Hepatocyte (in vitro differentiated cells): ENCODE measurements around the gene CYSRT1. TPM values are rescaled to one million over a fixed set of nuclear protein-coding genes. Genes with fewer than 3 reads are reported as not detected.

Experiments
- DNase-seq: peaks from one replicate; pipeline ENCODE4 v3.0.0-alpha.2; 2016; ENCODE audit warnings: low spot score
- H2AFZ ChIP-seq: fragments of 200-600 bp; sonication (generic); 2 replicates; pipeline ENCODE4 v1.6.0; 2016; ENCODE audit warnings: antibody characterized with exemption, mild to moderate bottlenecking
- H3K27ac ChIP-seq: fragments of 200-600 bp; sonication (generic); 2 replicates; pipeline ENCODE4 v1.5.1; 2016; ENCODE audit warnings: mild to moderate bottlenecking
- H3K27me3 ChIP-seq: fragments of 200-600 bp; sonication (generic); 2 replicates; pipeline ENCODE4 v1.6.1; 2016
- H3K36me3 ChIP-seq: fragments of 200-600 bp; sonication (generic); replicated peaks from 2 replicates; pipeline ENCODE4 v1.5.1; 2016; ENCODE audit warnings: low read depth; ENCODE audit not compliant: insufficient read depth
- H3K4me1 ChIP-seq: fragments of 200-600 bp; sonication (generic); 2 replicates; pipeline ENCODE4 v1.5.1; 2016; ENCODE audit warnings: mild to moderate bottlenecking, moderate library complexity; ENCODE audit not compliant: insufficient read depth
- H3K4me2 ChIP-seq: fragments of 200-600 bp; sonication (generic); 2 replicates; pipeline ENCODE4 v1.6.0; 2016
- H3K4me3 ChIP-seq: fragments of 200-600 bp; sonication (generic); 2 replicates; pipeline ENCODE4 v1.5.1; 2016; ENCODE audit warnings: mild to moderate bottlenecking
- H3K79me2 ChIP-seq: fragments of 200-600 bp; sonication (generic); 2 replicates; pipeline ENCODE4 v1.6.0; 2017; ENCODE audit warnings: mild to moderate bottlenecking
- H3K9me2 ChIP-seq: fragments of 200-600 bp; sonication (generic); replicated peaks from 2 replicates; pipeline ENCODE4 v1.6.0; 2017; ENCODE audit warnings: mild to moderate bottlenecking; ENCODE audit not compliant: insufficient read depth
- H3K9me3 ChIP-seq: fragments of 200-600 bp; sonication (generic); 2 replicates; pipeline ENCODE4 v1.5.1; 2016; ENCODE audit warnings: low read depth, mild to moderate bottlenecking
- H4K20me1 ChIP-seq: fragments of 200-600 bp; sonication (generic); 2 replicates; pipeline ENCODE4 v1.6.0; 2016; ENCODE audit warnings: mild to moderate bottlenecking; ENCODE audit not compliant: insufficient read depth, poor library complexity, severe bottlenecking
- EZH2 ChIP-seq: fragments of 200-600 bp; sonication (generic); IDR thresholded peaks from 2 replicates; pipeline ENCODE4 v1.6.1; 2016; ENCODE audit warnings: antibody characterized with exemption, mild to moderate bottlenecking, borderline replicate concordance
- EZH2phosphoT487 ChIP-seq: fragments of 200-600 bp; sonication (generic); IDR thresholded peaks from one replicate; pipeline ENCODE4 v1.6.1; 2018; ENCODE audit warnings: antibody characterized with exemption, mild to moderate bottlenecking, low read depth, moderate library complexity; ENCODE audit not compliant: unreplicated experiment, severe bottlenecking
- WGBS: methylation state at CpG from one replicate; pipeline ENCODE4 v1.1.6; 2016; ENCODE audit warnings: low lambda C conversion rate; ENCODE audit errors: missing lambda C conversion rate; 5-methylcytosine and 5-hydroxymethylcytosine counted together
- polyA plus RNA-seq: library from polyadenylated mRNA; unstranded; fragments of >200 nt; fragmentation: Nextera tagmentation; extraction: Ambion mirVana; gene quantifications from 2 replicates; pipeline ENCODE4 v1.2.1, GENCODE V29; 2016
- total RNA-seq: library from RNA; depleted of rRNA; stranded (reverse); fragments of >200 nt; gene quantifications from 2 replicates; pipeline ENCODE4 v1.2.3, GENCODE V29; 2014
- TF ChIP-seq, protein P1 (sequence below): fragments of 200-600 bp; sonication (generic); IDR thresholded peaks from 2 replicates; pipeline ENCODE4 v1.5.1; 2016; ENCODE audit warnings: antibody characterized with exemption, mild to moderate bottlenecking; ENCODE audit not compliant: poor library complexity

CYSRT1 gene
- total and polyA plus RNA-seq, 2 experiments from 2014 or later = 1.4 to 2.1 TPM

DNA sequence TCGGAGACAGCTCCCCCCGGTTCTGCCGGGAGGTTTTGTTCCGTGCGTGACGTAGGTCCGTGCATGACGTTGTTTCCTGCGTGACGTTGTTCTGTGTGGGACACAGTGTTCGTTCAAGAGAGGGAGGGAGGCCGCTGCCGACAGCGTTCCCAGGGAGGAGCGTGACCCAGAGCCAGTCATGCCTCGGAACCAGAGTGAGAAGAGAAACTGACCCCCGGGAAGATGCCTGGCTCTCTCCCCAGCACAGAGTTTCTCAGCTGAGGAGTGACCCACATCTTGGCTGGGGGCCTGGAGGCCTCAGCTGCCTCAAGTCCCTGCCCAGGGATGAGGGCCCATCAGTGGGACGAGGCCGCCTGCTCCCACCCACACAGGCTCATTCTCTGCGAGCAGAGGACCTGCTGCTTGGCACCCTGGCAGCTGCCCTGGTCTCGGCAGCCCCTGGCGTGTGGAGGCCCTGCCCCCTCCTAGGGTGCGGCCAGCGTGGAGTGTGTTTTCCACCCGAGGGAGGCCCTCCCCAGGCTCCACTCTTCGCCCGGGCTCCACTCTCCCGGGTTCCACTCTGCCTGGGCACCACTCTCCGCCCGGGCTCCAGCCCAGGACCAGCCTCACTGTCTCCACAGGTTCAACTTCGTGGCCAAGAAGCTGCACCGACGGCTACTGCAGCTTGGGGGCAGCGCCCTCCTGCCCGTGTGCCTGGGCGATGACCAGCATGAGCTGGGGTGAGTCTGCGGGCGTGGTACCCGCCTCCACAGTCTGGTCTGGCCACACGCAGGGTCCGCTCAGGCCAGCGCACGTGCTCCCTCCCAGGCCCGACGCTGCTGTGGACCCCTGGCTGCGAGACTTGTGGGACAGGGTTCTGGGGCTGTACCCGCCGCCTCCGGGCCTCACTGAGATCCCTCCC lies 11.6 kb upstream of the CYSRT1 start:
- no peak for DNase-seq
- Histone ChIP-seq H3K4me1 (peaks cover 15% of the 10 kb centered on the region), H4K20me1 (no peaks in the 10 kb centered on the region), H3K27me3 (no peaks in the 10 kb centered on the region), H2AFZ (no peak overlapping the region), H3K4me3 (no peak overlapping the region), H3K36me3 (no peaks in the 10 kb centered on the region), H3K27ac (no peak overlapping the region), H3K4me2 (no peak overlapping the region), H3K9me3 (no peaks in the 10 kb centered on the region), H3K79me2 (no peaks in the 10 kb centered on the region), H3K9me2 (no peaks in the 10 kb centered on the region)
- WGBS = 95% methylated on average over 42 of the region's 49 CpGs
- TF ChIP-seq, protein P1, sequence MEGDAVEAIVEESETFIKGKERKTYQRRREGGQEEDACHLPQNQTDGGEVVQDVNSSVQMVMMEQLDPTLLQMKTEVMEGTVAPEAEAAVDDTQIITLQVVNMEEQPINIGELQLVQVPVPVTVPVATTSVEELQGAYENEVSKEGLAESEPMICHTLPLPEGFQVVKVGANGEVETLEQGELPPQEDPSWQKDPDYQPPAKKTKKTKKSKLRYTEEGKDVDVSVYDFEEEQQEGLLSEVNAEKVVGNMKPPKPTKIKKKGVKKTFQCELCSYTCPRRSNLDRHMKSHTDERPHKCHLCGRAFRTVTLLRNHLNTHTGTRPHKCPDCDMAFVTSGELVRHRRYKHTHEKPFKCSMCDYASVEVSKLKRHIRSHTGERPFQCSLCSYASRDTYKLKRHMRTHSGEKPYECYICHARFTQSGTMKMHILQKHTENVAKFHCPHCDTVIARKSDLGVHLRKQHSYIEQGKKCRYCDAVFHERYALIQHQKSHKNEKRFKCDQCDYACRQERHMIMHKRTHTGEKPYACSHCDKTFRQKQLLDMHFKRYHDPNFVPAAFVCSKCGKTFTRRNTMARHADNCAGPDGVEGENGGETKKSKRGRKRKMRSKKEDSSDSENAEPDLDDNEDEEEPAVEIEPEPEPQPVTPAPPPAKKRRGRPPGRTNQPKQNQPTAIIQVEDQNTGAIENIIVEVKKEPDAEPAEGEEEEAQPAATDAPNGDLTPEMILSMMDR = peak; percentile 12
- TF ChIP-seq EZH2phosphoT487 = no peak
- no peak for TF ChIP-seq EZH2

DNA sequence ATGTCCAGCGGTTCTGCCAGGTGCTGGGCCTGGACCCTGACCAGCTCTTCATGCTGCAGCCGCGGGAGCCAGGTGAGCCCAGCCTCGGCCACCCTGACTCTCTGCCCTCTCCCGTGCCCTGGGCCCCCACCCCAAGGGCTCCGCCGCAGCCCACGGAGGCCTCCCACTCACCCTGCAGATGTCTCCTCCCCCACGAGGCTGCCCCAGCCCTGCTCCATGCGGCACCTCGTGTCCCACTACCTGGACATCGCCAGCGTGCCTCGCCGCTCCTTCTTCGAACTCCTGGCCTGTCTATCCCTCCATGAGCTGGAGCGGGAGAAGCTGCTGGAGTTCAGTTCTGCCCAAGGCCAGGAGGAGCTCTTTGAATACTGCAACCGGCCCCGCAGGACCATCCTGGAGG lies 10.4 kb upstream of the CYSRT1 start:
- DNase-seq = no peak
- H3K9me2 ChIP-seq = no peaks in the 10 kb centered on the region
- no peak overlapping the region for H3K27ac ChIP-seq
- H3K27me3 ChIP-seq = no peaks in the 10 kb centered on the region
- H3K4me3 ChIP-seq = no peak overlapping the region
- no peak for TF ChIP-seq EZH2
- no peak for TF ChIP-seq EZH2phosphoT487
- TF ChIP-seq, protein P1 = no peak
- H3K4me1 ChIP-seq = peaks cover 22% of the 10 kb centered on the region
- no peak overlapping the region for H2AFZ ChIP-seq
- no peak overlapping the region for H3K4me2 ChIP-seq
- 95% methylated on average over 7 of the region's 19 CpGs for WGBS
- H3K9me3 ChIP-seq = no peaks in the 10 kb centered on the region
- no peaks in the 10 kb centered on the region for H4K20me1 ChIP-seq
- H3K79me2 ChIP-seq = no peaks in the 10 kb centered on the region
- no peaks in the 10 kb centered on the region for H3K36me3 ChIP-seq

DNA sequence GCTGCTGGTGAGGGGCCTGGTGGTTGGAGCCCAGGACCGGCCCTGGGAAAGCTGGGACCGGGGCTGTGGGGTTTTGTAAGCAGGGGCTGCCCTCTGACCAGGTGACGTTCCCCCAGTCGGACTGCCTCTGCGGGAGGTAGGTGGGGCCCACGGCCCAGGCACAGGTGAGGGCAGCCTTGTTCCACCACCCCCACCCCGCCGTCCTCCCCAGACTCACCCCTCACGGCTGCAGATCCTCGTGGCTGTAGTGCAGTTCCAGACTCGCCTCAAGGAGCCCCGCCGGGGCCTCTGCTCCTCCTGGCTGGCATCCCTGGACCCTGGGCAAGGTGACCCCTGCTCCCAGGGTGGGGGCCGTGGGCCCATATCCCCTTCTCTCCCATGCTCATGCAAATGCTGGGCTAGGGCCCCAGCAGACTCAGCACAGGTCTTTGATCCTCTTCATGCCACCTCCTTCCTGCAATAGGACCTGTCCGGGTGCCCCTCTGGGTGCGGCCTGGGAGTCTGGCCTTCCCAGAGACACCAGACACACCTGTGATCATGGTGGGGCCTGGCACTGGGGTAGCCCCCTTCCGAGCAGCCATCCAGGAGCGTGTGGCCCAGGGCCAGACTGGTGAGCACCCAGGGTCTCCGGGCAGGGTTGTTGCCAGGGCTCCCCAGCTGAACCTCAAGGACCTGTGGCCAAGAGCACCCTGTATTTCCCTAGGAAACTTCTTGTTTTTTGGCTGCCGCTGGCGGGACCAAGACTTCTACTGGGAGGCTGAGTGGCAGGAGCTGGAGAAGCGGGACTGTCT lies 9.6 kb upstream of the CYSRT1 start:
- TF ChIP-seq, protein P1 = no peak
- TF ChIP-seq EZH2phosphoT487 (no peak), EZH2 (no peak)
- H3K4me2 ChIP-seq = no peak overlapping the region
- no peak overlapping the region for H3K27ac ChIP-seq
- H3K27me3 ChIP-seq = no peaks in the 10 kb centered on the region
- H3K4me1 ChIP-seq = peaks cover 22% of the 10 kb centered on the region
- H3K9me2 ChIP-seq = no peaks in the 10 kb centered on the region
- H4K20me1 ChIP-seq = no peaks in the 10 kb centered on the region
- no peak overlapping the region for H3K4me3 ChIP-seq
- H3K79me2 ChIP-seq = no peaks in the 10 kb centered on the region
- WGBS = 96% methylated on average over 18 of the region's 22 CpGs
- H3K36me3 ChIP-seq = no peaks in the 10 kb centered on the region
- H3K9me3 ChIP-seq = no peaks in the 10 kb centered on the region
- no peak overlapping the region for H2AFZ ChIP-seq
- no peak for DNase-seq
